AG08395 (cell line): ENCODE measurements around the gene TBK1.
A peak's percentile ranks its signal among the peaks of the same experiment; 100 is the strongest.

Experiments
- DNase-seq: peaks from one replicate; pipeline ENCODE4 v3.0.0; 2012; ENCODE audit warnings: mixed read lengths, low spot score

Gene TBK1

DNA sequence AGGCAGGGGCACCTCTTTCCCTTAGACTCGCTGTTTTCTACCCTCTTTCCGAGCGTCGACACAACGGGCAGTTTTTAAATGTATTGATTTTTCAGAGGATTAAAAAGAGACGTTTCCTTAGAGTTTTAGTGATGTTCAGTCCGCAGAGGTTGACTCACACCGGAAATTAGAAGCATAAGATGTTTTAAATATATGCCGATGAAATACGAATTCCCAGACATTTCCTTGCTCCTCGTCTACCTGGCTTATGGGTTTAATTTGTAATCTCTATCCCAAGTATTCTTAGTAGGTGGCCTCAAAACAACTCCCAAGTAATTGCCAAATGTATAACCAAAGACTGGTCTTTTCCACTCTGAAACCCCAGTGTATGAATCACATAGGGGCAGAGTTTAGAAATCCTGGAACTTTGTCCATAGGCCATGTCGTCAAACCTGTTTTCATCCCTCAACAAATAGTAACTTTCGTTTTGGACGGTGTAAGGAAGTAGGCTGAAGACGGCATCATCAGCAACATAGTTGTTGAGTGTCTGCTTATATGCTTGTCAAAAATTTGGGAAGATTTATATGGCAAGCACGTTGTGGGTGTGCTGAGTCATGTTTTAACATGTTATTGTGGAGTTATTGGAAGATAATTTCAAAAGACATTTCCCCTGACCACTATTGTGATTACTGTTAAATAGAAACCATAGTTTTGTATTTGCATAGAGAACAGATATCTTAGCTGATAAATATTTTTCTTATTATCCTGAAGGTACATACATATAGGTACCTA, 824 bp downstream of the TBK1 start:
- peak; percentile 64 for DNase-seq

- no peak for DNase-seq
Measured at GRCh38 chr12:64455506-64455905, 3.6 kb downstream of the TBK1 start.

DNA sequence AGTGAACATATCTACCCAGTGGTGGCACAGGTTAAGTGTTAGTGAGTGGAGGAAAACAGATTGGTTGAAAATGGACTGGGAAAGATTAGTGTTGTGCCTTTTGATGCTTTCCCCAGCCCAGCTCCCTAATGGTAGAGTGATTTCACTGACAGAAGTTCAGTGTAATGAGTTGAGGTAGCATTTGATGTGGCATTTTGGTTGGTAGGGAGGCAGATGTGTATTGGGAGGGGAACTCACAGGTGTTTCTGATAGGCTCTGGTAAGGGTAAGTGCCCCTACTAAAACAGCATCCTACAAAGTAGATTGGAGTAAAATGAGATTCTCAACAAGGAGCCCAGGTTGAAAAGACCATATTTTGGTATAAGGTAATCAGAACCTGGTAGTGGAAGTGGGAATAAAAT, 4.2 kb downstream of the TBK1 start:
- DNase-seq = no peak

DNA sequence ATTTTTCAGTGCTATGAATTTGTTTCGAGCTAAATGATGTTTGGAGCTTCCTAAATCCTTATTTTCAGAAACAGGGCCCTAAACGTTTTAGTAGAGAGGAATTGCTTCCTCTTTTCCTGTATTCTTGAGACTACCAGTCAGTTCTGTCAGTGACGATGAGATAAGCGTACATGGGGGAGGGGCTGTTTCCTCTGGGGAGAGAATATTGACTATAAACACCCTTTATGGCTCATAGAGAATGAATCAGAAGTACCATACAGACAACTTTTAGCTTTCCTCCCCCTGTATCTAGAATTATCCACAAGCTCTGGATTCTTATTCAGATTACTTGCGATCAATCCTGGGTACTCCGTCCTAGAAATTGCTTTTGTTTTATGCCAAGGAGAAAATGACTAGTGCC, 5.1 kb downstream of the TBK1 start:
- no peak for DNase-seq

DNA sequence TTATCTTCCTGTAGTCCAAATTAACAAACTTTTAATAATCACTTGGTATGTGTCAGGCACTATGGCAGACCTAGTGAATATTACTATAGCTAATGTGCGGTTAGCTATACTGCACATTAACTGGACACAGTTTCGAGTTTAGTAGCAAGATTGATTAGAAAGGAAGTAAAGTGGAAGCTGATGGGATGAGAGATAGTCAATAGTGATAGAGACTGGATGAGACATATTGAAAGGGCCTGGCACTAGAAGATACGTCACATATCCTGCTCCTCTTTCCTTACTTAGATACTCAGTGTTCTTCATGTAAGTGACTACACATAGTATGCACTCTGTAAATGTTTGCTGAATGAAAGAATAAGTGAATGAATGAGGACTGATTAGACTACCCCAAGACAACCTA, 5.5 kb downstream of the TBK1 start:
- DNase-seq = no peak

DNA sequence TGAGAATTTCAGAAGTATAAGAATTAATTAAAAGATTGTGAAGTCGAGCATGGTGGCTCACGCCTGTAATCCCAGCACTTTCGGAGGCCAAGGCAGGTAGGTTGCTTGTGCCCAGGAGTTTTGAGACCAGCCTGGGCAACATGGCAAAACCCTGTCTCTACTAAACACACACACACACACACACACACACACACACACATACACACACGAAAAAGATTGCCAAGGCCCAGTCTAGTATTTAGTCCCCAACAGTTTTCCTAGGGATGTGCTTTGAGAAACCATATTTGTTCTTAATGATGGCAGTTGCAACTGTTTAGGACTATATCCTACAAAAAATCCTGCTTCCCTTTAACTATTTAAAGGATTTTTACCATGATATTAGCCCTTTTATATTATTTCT, 6.0 kb downstream of the TBK1 start:
- no peak for DNase-seq

GRCh38 chr12:64459394-64459891, 7.5 kb downstream of the TBK1 start:
- no peak for DNase-seq

DNA sequence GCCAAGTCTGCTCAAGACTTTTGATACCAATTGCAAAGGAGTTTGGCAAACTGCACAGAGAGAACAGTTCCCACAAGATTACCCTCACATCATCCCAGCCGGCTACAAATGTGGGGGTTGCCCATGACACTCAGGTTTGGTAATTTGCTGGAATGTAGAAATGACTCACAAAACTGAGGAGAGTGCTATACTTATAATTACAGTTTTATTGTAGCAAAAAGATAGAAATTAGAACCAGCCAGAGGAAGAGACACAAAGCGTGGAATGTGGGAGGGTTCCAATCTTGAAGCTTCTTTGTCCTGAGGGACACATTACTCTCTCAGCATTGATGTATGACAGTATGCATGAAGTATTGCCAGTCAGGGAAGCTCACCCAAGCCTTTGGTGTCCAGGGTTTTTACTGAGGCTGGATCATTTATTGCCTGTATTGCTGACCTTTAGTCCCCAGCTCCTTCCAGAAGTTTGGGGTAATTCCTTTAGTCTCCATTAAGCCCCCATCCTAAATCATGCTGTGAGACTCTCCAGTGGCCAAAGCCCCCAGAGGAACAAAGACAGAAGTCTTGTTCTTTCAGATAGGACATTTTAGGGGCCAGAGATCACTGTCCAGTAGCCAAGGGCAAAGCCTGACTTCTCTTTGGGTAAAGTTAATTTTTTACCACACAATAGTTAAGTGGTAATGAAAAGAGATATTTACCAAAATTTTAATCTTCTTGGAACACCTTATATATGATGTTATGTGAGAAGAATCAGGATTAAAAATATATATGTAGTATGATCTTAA, 9.9 kb downstream of the TBK1 start:
- peak; percentile 82 for DNase-seq

GRCh38 chr12:64466178-64466577, 14.3 kb downstream of the TBK1 start:
- no peak for DNase-seq

DNA sequence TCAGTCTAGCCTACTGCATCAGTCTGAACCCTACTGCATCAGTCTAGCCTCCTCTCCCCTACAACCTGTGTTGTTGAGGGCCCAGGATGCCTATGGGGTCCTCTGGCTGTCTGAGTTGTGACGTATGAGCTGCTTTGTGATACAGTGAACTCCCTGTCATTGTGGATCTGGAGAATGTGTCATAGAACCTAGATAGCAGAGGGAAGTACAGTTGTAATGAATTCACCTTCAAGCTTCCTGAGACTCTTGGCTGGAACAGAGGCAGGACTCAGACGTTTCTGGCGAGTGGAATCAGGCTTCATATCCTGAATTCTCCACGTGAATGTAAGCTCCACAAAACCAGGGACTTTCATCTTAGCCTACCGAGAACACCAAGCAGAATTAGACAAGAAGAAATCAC, 17.0 kb downstream of the TBK1 start:
- DNase-seq = no peak

GRCh38 chr12:64469455-64470142, 17.7 kb downstream of the TBK1 start:
- no peak for DNase-seq

DNA sequence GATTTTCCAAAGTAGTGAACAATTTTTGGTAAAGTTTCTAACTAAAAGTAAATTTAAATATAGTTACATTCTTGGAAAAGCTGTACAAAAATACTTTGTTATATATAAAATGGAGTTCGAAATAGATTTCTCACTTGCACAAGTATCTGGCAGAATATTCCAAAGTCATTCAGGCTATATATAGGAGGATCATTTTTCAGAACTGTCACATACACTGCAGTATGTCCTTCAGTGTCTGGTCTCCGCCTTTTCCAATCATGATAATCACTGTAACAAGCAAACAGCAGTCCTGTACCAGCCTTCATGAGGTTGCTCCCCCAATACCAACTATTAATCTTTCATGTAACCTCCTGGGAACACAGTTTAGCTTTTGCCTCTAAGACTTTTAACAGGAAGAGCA, 18.6 kb downstream of the TBK1 start:
- no peak for DNase-seq

DNA sequence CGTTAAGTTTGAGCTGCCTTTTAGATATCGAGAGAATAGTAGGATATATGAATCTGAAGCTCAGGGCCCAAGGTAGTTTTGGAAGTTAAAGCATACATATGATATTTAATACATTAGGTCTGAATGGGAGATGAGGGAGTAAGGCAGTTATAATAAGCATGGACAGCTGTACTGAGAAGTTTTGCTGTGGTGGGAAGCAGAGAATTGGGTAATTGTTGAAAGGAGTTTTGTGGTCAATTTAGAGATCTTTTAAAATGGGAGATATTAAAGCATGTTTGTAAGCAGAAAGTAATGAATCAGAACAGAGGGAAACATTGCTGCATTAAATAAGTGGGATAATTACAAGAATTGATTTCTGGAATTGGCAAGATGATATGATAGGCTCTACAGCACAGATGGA, 21.3 kb downstream of the TBK1 start:
- no peak for DNase-seq

DNA sequence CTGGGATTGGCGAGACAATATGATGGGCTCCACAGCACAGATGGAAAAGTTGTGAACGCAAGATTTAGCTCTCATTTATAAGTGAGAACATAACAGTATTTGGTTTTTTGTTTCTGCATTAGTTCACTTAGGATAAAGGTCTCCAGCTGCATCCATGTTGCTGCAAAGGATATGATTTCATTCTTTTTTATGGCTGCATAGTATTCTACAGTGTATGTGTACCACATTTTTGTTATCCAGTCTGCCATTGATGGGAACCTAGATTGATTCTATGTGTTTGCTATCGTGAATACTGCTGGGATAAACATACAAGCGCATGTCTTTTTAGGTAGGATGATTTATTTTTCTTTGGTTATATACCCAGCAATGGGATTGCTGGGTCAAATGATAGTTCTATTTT, 23.6 kb downstream of the TBK1 start:
- no peak for DNase-seq

DNA sequence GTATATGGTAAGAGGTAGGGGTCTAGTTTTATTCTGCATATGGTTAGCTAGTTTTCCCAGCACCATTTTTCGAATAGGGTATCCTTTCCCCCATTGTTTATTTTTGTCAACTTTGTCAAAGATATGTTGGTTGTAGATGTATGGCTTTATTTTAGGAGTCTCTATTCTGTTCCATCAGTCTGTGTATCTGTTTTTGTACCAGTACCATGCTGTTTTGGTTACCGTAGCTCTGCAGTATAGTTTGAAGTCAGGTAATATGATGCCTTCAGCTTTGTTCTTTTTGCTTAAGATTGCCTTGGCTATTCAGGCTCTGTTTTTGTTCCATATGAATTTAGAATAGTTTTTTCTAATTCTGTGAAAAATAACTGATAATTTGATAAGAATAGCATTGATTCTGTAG, 24.9 kb downstream of the TBK1 start:
- no peak for DNase-seq

DNA sequence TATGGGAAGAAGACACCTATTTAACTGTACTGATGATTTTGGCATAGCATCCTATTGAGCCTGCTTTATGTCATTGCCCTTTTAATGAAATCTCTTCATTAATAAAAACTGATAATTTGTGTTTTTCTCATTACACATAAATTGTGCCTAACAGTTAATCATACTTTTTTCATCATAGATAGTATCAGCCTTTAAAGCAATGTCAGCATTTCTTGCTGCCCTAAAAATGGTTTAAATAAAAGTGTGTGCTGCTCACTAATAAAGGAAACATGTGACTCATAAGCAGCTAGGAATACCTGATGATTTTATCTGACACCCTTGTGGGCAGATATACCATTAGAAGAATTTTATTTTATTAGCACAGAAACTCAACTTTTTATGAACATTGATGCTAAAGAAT, 26.7 kb downstream of the TBK1 start:
- DNase-seq = no peak

- DNase-seq = peak; percentile 45
Measured at GRCh38 chr12:64480148-64480547, 28.2 kb downstream of the TBK1 start.

DNA sequence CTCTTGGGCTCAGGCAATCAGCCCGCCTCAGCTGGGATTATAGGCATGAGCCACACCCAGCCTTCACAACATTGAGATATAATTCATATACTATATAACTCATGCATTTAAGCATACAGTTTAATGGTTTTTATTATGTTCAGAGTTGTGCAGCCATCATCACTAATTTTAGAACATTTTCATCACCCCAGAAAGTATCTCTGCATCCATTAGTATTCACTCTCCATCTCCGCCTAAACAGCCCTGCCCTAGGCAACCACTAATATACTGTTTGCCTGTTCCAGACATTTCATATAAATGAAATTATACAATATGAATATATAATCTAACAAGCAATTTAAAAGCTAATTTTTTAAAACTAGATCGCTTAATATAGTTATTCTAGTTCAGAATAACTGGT, 34.7 kb downstream of the TBK1 start:
- no peak for DNase-seq

GRCh38 chr12:64491718-64492117, 39.8 kb downstream of the TBK1 start:
- no peak for DNase-seq

DNA sequence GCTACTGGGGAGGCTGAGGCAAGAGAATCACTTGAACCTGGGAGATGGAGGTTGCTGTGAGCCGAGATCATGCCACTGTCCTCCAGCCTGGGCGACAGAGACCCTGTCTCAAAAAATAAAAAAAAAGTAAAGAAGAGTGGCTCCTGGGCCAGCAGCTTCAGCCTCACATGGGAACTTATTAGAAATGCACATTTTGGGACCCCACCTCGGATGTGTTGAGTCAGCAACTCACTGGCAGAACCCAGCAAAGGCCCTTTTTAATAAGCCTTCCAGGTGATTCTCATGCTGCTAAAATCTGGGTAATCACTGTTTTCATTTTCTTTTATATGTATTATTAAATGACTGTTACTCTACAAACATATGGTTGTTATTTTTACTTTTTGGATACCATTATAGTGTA, 41.6 kb downstream of the TBK1 start:
- DNase-seq = no peak

- DNase-seq = no peak
Measured at GRCh38 chr12:64494998-64495729, 43.2 kb downstream of the TBK1 start.

- DNase-seq = no peak
Measured at GRCh38 chr12:64496839-64497400, 45.0 kb downstream of the TBK1 start.
